Melanocyte of skin (primary cell): ENCODE data around the gene HJURP. TPM values are rescaled to one million over a fixed set of nuclear protein-coding genes. Genes with fewer than 3 reads are reported as not detected.

Source experiments
- total RNA-seq, 2 donors: library from RNA; depleted of rRNA; stranded (reverse); fragments of >200 nt; gene quantifications; 2 replicates each; pipeline ENCODE4 v1.2.3, GENCODE V29; 2012

Gene HJURP, protein sequence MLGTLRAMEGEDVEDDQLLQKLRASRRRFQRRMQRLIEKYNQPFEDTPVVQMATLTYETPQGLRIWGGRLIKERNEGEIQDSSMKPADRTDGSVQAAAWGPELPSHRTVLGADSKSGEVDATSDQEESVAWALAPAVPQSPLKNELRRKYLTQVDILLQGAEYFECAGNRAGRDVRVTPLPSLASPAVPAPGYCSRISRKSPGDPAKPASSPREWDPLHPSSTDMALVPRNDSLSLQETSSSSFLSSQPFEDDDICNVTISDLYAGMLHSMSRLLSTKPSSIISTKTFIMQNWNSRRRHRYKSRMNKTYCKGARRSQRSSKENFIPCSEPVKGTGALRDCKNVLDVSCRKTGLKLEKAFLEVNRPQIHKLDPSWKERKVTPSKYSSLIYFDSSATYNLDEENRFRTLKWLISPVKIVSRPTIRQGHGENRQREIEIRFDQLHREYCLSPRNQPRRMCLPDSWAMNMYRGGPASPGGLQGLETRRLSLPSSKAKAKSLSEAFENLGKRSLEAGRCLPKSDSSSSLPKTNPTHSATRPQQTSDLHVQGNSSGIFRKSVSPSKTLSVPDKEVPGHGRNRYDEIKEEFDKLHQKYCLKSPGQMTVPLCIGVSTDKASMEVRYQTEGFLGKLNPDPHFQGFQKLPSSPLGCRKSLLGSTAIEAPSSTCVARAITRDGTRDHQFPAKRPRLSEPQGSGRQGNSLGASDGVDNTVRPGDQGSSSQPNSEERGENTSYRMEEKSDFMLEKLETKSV
- total RNA-seq: 10 to 100 TPM; 16.9 to 40.6 TPM

GRCh38 chr2:233854241-233854981, at the start of gene HJURP:
HJURP (minus strand) TSS chr2:233854535; CDS start chr2:233854500, 35 bp downstream.

DNA sequence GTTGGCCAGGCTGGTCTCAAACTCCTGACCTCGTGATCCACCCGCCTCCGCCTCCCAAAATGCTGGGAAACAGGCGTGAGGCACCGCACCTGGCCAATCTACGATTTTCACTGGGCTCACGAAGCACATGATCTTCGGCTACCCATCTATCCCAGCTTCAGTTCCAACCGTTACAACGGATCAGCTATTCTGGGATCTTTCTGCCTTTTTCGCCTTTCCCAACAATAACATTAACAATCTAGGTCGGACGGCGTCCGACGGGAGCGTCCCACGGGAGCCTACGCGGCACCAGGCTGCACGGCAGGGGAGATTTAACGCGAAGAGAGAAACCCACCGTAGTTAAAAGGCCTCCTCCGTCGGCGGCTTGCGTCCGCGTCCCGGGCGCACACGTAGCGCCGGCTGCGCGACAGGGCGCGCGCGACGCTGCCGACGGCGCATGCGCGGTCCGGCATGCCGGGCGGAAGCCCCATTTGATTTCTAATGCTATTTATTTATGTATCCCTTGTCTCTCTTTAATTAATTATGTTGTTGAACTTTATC, 13.7 kb upstream of the HJURP start, which contains the start of gene MSL3B:
TSS of gene MSL3B (minus strand) at position 394 of the 540 bp plus-strand sequence.

Other genes with a start within 250 kb of the HJURP start
- not detected for gene UGT1A8, start 236.9 kb downstream of the HJURP start, total RNA-seq
- gene UGT1A10, start 218.1 kb downstream of the HJURP start, total RNA-seq: not detected
- not detected for gene UGT1A9, start 182.6 kb downstream of the HJURP start, total RNA-seq
- not detected for gene UGT1A7, start 172.6 kb downstream of the HJURP start, total RNA-seq
- not detected for gene UGT1A6, start 161.6 kb downstream of the HJURP start, total RNA-seq
- gene UGT1A5, start 141.6 kb downstream of the HJURP start, total RNA-seq: not detected
- gene UGT1A4, start 135.8 kb downstream of the HJURP start, total RNA-seq: not detected
- gene UGT1A3, start 125.5 kb downstream of the HJURP start, total RNA-seq: not detected
- gene UGT1A1, start 94.3 kb downstream of the HJURP start, total RNA-seq: not detected
- gene MROH2A, start 76.2 kb downstream of the HJURP start, total RNA-seq: not detected
- gene TRPM8, start 62.8 kb upstream of the HJURP start, total RNA-seq: under 1 TPM in 1 of 2 donors, not detected in 1; under 0.01 TPM
- not detected for gene SPP2, start 196.2 kb upstream of the HJURP start, total RNA-seq